Stimulated activated CD8-positive, alpha-beta memory T cell treated with anti-CD3 and anti-CD28 coated beads, Interleukin-7, amount 100 ng/mL, for 1 hour (primary cell): Measurements from ENCODE around the gene SRBD1.

Source experiments
- DNase-seq, 2 donors: peaks; one replicate each; pipeline ENCODE4 v3.0.0-alpha.2; 2020; ENCODE audit warnings: low read depth in 2 of 2

SRBD1 gene

DNA sequence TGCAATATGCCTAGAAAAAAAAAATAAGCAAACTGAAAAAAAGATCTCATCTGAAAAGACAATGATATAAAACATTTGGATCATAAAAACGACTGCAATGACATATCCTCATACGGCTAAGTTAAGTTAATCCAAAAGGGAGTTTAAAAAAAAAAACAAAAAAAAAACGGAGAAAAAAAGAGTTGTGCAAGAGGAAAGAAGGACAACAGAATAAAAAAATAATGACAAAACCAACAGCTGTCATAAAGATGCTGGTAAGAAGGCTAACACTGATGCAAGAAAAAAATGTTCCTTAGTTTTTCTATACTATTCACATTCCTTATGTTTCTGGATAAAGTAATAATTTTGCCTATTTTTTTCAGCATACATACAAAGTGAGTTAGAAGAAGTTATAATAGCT lies 192.5 kb downstream of the SRBD1 start:
- no peak for DNase-seq

DNA sequence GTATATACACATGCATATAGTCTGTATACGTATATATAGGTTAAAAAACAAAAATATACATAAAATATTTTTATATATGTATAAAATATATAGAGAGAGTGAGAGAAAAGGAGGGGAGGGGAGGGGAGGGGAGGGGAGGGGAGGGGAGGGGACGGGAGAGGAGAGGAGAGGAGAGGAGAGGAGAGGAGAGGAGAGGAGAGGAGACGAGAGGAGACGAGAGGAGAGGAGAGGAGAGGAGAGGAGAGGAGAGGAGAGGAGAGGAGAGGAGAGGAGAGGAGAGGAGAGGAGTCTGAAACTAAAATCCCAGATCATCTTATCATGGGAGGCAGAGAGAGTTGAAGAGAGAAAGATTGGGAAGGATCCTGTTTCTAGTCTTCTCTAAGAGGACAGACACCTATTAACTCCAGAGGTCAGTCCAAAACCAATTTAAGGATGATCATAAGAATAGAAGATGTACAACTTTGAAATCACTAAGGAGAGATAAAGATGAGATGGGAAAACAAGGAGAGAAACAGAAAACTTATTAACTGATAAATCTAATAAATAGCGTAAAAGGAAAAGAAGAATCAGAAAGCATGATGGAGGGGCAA lies 195.4 kb downstream of the SRBD1 start:
- no peak for DNase-seq

DNA sequence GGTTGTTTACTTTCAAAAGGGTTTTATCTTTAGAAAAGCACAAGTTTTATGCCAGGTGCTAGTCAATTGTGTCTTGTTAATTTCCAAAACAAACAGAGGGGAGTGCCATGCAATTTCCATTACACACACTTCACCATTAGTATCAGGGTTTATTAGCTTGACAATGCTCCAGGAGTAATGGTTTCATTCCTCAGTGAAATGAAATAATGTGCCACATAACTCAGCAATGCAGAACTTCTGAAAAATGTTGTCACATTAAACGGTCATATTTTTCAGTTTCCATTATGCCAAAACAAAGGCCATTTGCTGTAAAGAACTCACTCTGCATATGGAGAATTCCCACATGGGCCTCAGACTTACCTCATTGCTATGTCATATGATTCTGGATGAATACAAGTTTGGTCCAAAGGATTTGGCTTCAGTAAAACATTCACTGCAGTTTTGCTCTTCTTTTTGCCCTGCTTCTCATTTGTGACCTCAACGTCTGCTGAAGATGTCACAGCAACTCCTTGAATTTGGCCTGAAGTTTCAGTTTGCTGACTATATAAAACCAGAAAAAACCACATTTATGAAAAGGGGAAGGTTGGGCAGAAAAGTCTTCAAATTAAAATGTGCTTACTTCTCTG lies 198.2 kb downstream of the SRBD1 start:
- no peak for DNase-seq

- no peak for DNase-seq
These were observed 201.4 kb downstream of the SRBD1 start for GRCh38 chr2:45409677-45410076.

DNA sequence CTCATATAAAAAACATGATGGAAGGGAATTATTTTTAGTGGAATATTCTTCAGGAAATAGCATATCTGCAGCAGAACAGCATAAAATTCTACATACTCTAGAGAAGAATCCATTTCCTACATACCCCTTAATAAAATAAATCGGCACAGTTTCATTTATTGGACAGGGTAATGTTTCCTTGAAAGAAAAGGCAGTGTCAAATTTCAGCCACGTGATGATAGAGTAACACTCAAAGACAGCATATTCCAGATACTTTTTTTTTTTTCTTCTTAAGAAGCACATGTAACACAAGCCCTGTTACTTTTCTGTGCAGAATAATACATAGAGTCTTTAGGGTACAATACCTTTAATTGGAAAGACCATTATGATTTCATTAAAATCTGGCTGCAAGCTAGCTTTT lies 204.4 kb downstream of the SRBD1 start:
- DNase-seq: no peak

- DNase-seq: no peak
These were observed 206.2 kb downstream of the SRBD1 start for GRCh38 chr2:45404807-45405297.

- DNase-seq: no peak
These were observed 208.0 kb downstream of the SRBD1 start for GRCh38 chr2:45403036-45403435.

GRCh38 chr2:45401431-45401922 lies 209.6 kb downstream of the SRBD1 start:
- DNase-seq: no peak

DNA sequence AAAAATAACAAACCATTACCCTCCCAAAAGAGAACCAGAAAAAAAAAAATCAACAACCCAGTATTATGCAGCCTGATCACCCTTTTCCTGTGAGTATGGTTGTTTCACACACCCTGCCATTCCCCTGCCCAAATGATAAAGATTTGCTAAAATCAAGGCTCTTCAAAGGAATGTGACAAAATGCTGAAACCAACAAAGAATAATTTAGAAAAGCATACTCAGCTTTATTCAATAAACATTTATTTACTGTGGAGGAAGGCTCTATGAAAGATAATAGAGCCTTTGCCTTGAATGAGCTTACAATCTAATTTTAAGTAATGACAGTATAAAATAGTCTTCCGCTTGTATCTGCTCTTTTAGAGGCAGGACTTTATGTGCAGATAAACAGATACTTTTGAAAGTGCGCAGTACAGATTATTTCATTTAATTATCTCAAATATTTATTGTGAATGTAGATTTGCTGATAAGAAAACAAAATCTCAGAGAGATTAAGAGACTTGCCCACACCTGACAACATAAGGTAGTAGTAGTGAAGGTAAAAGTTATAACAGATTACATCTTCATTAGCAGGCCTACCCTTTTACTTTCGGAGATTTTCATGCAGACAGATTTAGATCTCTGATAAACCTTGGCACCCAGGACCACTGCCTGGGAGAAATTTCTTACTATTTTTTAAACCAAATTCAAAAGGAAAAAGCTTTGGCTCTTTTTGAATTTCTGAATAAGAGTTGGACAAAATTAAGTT lies 211.9 kb downstream of the SRBD1 start:
- no peak for DNase-seq

DNA sequence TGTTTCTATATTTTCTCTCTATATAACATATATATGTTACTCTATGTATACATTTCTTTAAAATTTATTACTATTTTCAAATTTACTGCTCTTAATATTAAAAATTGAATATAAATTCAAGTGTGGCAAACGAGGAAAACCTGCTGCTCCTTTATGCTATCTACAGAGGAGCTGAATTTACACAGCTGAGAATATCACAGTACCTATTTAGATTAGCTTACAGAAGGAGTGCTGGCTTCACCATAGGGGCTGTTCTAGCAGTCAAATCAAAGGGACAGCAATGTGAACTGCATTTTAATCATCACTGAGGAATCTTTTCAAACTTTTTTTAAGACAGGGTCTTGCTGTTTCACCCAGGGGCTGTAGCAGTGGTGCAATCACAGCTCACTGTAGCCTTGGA lies 213.8 kb downstream of the SRBD1 start:
- DNase-seq: no peak

GRCh38 chr2:45396671-45397070 lies 214.4 kb downstream of the SRBD1 start:
- no peak for DNase-seq

- no peak for DNase-seq
These were observed 216.2 kb downstream of the SRBD1 start for GRCh38 chr2:45394842-45395241.

DNA sequence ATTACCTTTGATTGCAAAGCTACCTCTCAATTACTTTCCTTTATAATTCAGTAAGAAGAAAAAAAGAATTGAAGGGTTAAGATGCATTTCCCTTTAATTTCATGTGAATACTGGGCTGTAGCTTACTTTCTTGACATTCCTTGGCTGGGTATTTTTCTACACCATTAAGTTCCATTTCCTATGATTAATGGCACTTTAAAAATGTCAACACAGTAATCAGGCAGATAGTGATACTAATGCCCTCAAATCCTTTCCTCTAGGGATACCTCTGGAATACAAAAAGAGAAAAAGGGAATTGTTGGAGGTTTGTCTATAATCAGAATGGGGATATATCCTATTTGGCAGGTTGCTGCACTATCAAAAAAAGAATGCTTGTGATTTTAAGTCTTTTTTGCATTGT lies 216.9 kb downstream of the SRBD1 start:
- no peak for DNase-seq

DNA sequence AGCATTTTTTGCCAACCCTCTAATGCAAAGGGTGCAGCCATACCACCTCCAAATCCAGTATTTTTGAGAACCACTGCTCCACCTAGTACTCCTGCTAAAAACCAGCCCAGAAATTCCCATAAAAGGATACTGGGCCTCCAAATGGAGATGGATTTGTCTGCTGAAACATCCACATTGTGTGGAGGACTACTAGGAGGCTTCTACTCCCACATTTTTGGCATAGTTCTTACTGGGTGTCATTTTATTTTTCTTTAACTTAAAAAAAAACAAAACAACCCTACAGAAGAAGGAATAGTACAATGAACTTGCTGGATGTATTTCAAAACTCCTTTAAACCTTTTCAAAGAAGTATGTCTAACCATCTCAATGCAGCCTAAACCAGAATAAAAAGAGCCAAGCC lies 219.2 kb downstream of the SRBD1 start:
- no peak for DNase-seq

GRCh38 chr2:45390861-45391260 lies 220.2 kb downstream of the SRBD1 start:
- DNase-seq: no peak

DNA sequence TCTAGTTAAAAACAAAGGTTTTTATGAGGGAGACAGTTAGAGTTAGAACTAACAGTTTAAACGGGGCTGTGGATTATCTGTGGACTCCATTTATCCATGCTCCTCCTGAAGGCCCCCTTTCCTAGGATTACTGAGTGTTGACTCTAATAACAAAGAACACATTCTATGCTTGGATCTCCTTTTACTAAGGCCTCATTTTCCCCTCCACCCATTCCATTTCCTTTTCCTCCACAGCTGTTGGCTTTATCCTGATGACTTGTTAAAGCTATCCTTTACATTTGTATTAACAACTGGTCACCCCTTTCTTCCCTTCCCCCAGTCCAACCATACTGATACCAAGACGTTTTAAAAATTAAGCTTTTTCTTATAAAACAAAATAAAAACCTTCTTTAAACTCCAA lies 220.6 kb downstream of the SRBD1 start:
- DNase-seq: no peak

- no peak for DNase-seq
These were observed 222.4 kb downstream of the SRBD1 start for GRCh38 chr2:45388541-45389100.

GRCh38 chr2:45382744-45383143 lies 228.3 kb downstream of the SRBD1 start:
- no peak for DNase-seq

DNA sequence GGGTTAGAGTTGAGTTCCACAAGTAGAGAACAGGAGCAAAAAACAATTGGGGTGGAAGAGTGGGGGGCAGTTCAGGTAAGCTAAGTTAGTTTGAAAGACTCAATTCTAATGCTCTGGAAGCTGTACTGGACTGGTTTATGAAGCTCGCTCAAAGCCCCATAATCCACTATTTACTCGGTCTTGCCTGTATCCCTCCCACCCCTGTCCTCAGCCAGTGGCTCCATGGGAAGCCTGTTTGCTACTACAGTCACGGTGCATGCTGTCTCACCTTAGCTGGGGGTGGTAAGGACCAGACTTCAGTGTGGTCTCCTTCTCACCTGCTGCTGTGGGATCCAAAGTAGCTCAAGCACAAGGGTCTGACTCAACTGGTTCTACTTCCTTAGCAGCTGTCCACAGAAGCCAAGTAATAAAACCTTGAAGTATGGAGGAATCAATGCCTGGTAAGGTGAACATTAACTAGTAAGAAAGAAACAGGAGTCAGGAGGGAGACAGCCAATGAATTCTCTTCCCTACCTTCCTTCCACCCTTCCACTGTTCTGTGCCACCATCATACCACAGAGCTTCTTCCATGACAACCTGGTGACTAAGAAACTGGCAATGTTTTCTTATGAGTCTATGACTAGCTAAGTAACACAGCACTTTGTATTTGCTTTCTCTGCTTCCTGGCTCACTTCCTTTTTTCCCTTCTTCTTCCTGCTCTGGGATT lies 230.8 kb downstream of the SRBD1 start:
- no peak for DNase-seq

GRCh38 chr2:45379399-45380087 lies 231.5 kb downstream of the SRBD1 start:
- DNase-seq: no peak

DNA sequence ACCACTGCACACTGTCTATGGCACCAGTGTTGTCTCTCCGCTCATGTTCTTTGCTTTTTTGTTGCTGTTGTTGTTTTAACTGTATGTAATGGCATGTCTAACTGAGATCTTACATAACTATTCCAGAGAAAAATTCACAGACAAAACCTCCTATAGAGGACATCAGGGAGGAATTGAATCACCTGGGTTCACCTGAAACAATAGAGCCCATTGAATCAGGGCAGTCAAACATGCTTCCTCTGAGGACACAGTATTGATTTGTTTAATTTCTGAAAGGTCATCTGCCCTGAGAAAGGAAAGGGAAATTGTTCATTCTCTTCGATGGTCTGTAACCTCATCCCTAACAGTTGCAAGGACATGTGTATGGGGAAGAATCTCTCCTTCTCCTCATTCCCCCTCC lies 237.5 kb downstream of the SRBD1 start:
- no peak for DNase-seq
